MM.1S (cell line): ENCODE data around the gene CFAP68.

Experiments
- DNase-seq: peaks from one replicate; pipeline ENCODE4 v3.0.0-alpha.2; 2015
- H2AFZ ChIP-seq: fragments of 300-600 bp; sonication (generic); 2 replicates; pipeline ENCODE4 v1.6.0; 2016; ENCODE audit warnings: antibody characterized with exemption, low read length
- H3F3A ChIP-seq: fragments of 300-600 bp; sonication (generic); 2 replicates; pipeline ENCODE4 v1.6.1; 2016; ENCODE audit warnings: mild to moderate bottlenecking, antibody characterized with exemption, low read length, moderate library complexity, mixed read lengths; ENCODE audit not compliant: insufficient read depth
- H3K27ac ChIP-seq: fragments of 300-600 bp; sonication (generic); 2 replicates; pipeline ENCODE4 v1.5.1; 2016; ENCODE audit warnings: mild to moderate bottlenecking, low read length
- H3K27me3 ChIP-seq: fragments of 300-600 bp; sonication (generic); replicated peaks from 2 replicates; pipeline ENCODE4 v1.6.0; 2016; ENCODE audit warnings: low read length; ENCODE audit not compliant: insufficient read depth
- H3K36me3 ChIP-seq: fragments of 300-600 bp; sonication (generic); replicated peaks from 2 replicates; pipeline ENCODE4 v1.6.1; 2016; ENCODE audit warnings: mild to moderate bottlenecking, low read length, mixed read lengths; ENCODE audit not compliant: insufficient read depth
- H3K4me1 ChIP-seq: fragments of 300-600 bp; sonication (generic); 2 replicates; pipeline ENCODE4 v1.6.1; 2016; ENCODE audit warnings: low read length, mixed read lengths
- H3K4me2 ChIP-seq: fragments of 300-600 bp; sonication (generic); 2 replicates; pipeline ENCODE4 v1.6.0; 2016; ENCODE audit warnings: low read depth, low read length
- H3K4me3 ChIP-seq: fragments of 300-600 bp; sonication (generic); 2 replicates; pipeline ENCODE4 v1.5.1; 2016; ENCODE audit warnings: low read length, mixed read lengths
- H3K79me2 ChIP-seq: fragments of 300-600 bp; sonication (generic); 2 replicates; pipeline ENCODE4 v1.6.1; 2016; ENCODE audit warnings: mixed run types, low read length, mixed read lengths
- H3K9ac ChIP-seq: fragments of 300-600 bp; sonication (generic); 2 replicates; pipeline ENCODE4 v1.6.1; 2016; ENCODE audit warnings: low read length, mixed read lengths
- H3K9me2 ChIP-seq: fragments of 300-600 bp; sonication (generic); replicated peaks from 2 replicates; pipeline ENCODE4 v1.6.1; 2016; ENCODE audit warnings: mild to moderate bottlenecking, low read length, mixed read lengths; ENCODE audit not compliant: insufficient read depth
- H3K9me3 ChIP-seq: fragments of 300-600 bp; sonication (generic); replicated peaks from 2 replicates; pipeline ENCODE4 v1.6.1; 2016; ENCODE audit warnings: mild to moderate bottlenecking, low read length, mixed read lengths; ENCODE audit not compliant: insufficient read depth
- H4K20me1 ChIP-seq: fragments of 300-600 bp; sonication (generic); 2 replicates; pipeline ENCODE4 v1.6.1; 2016; ENCODE audit warnings: mild to moderate bottlenecking, low read length, moderate library complexity, mixed read lengths; ENCODE audit not compliant: insufficient read depth
- CTCF ChIP-seq: fragments of 300-600 bp; sonication (generic); IDR thresholded peaks from 2 replicates; pipeline ENCODE4 v1.5.1; 2016; ENCODE audit warnings: antibody characterized with exemption, low read length, mixed read lengths
- EZH2 ChIP-seq: fragments of 300-600 bp; sonication (generic); optimal IDR thresholded peaks from 2 replicates; pipeline ENCODE3; 2017; ENCODE audit warnings: low read depth, mild to moderate bottlenecking, antibody characterized with exemption, low read length, mixed read lengths
- EZH2phosphoT487 ChIP-seq: fragments of 300-600 bp; sonication (generic); IDR thresholded peaks from 2 replicates; pipeline ENCODE4 v1.6.1; 2018; ENCODE audit warnings: antibody characterized with exemption, low read length

The CFAP68 gene

DNA sequence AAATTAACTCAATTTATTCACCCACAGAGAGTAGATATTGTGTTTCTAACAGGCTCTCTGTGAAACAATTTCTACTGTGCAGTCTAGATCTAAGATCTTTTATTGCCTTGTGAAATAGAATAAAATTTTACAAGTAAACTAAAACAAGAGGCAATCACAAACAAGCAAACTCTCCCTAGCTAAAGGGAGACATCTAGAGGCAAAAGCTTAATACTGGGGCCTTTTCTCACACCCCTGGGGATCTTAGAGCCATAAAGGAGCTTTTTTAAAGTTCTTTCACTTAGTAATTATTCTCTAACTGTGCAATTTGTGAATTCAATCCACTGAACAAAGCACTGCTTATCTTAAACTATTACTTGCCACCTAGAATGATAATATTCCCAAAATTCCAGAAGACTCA lies 27.7 kb upstream of the CFAP68 start:
- Histone ChIP-seq H3K9me3 (no peaks in the 10 kb centered on the region), H2AFZ (no peak overlapping the region), H4K20me1 (no peaks in the 10 kb centered on the region), H3K79me2 (no peaks in the 10 kb centered on the region), H3K9me2 (no peaks in the 10 kb centered on the region), H3K4me2 (no peak overlapping the region), H3K9ac (no peak overlapping the region), H3K4me1 (no peaks in the 10 kb centered on the region), H3F3A (no peaks in the 10 kb centered on the region), H3K36me3 (no peaks in the 10 kb centered on the region; the same call in 1 of the 2 replicates), H3K27me3 (no peaks in the 10 kb centered on the region), H3K27ac (no peak overlapping the region), H3K4me3 (no peak overlapping the region)
- no peak for TF ChIP-seq EZH2
- TF ChIP-seq CTCF = peak; percentile 32; the same call in 1 of the 2 replicates
- TF ChIP-seq EZH2phosphoT487 = no peak
- no peak for DNase-seq

- DNase-seq = no peak
- no peaks in the 10 kb centered on the region for H3K4me1 ChIP-seq
- no peak overlapping the region for H3K4me2 ChIP-seq
- no peak overlapping the region for H3K27ac ChIP-seq
- no peak overlapping the region for H3K4me3 ChIP-seq
- H2AFZ ChIP-seq = no peak overlapping the region
- H3K79me2 ChIP-seq = no peaks in the 10 kb centered on the region
- no peaks in the 10 kb centered on the region; the same call in 1 of the 2 replicates for H3K36me3 ChIP-seq
- no peak overlapping the region for H3K9ac ChIP-seq
- H3K27me3 ChIP-seq = no peaks in the 10 kb centered on the region
- H3K9me3 ChIP-seq = no peaks in the 10 kb centered on the region
- H4K20me1 ChIP-seq = no peaks in the 10 kb centered on the region
- no peak for TF ChIP-seq EZH2phosphoT487
- TF ChIP-seq CTCF = no peak
- TF ChIP-seq EZH2 = no peak
- no peaks in the 10 kb centered on the region for H3F3A ChIP-seq
- H3K9me2 ChIP-seq = no peaks in the 10 kb centered on the region
Observed at GRCh38 chr11:111852103-111852502, 27.2 kb upstream of the CFAP68 start.

- no peak for DNase-seq
- Histone ChIP-seq H3K9me2 (no peaks in the 10 kb centered on the region), H3K9me3 (no peaks in the 10 kb centered on the region), H4K20me1 (no peaks in the 10 kb centered on the region), H3K27me3 (no peaks in the 10 kb centered on the region), H3K27ac (no peak overlapping the region), H3K4me3 (no peak overlapping the region), H3K4me1 (no peaks in the 10 kb centered on the region), H3K4me2 (no peak overlapping the region), H3K79me2 (no peaks in the 10 kb centered on the region), H3F3A (no peaks in the 10 kb centered on the region), H3K9ac (no peak overlapping the region), H2AFZ (no peak overlapping the region), H3K36me3 (no peaks in the 10 kb centered on the region; the same call in 1 of the 2 replicates)
- TF ChIP-seq EZH2phosphoT487 = no peak
- TF ChIP-seq EZH2 = no peak
- no peak for TF ChIP-seq CTCF
Observed at GRCh38 chr11:111855506-111855905, 23.8 kb upstream of the CFAP68 start.
